Heart left ventricle (tissue), 16 donors: ENCODE results near the gene STK17A. TPM values are rescaled to one million over a fixed set of nuclear protein-coding genes. Genes with fewer than 3 reads are reported as not detected.

Source experiments
- ATAC-seq, 4 donors: fragments of 200-7000 bp; cut with Tn5 transposase; one replicate each; pipeline ENCODE4 v1.9.1; 2020 to 2022; ENCODE audit warnings: moderate library complexity in 4 of 4, mild to moderate bottlenecking in 3 of 4, moderate number of reproducible peaks in 1 of 4
- DNase-seq, 5 donors: peaks; one replicate each; pipeline ENCODE4 v3.0.0-alpha.2; 2020
- H3K27ac ChIP-seq, 12 donors: fragments of 200-600 bp; sonication (generic) in 4 of 12; one replicate each; pipeline versions ENCODE4 v1.5.0 to v1.8.0; 2016 to 2022; ENCODE audit warnings: mild to moderate bottlenecking in 2 of 12
- H3K27me3 ChIP-seq, 9 donors: fragments of 200-600 bp; sonication (generic) in 2 of 9; one replicate each; pipeline versions ENCODE4 v1.5.1 to v1.8.0; 2016 to 2022; ENCODE audit warnings: mild to moderate bottlenecking in 3 of 9
- H3K36me3 ChIP-seq, 9 donors: fragments of 200-600 bp; sonication (generic) in 2 of 9; one replicate each; pipeline versions ENCODE4 v1.5.0 to v1.8.0; 2018 to 2022; ENCODE audit warnings: mild to moderate bottlenecking in 2 of 9
- H3K4me1 ChIP-seq, 12 donors: fragments of 200-600 bp; sonication (generic) in 4 of 12; one replicate each; pipeline versions ENCODE4 v1.5.0 to v1.8.0; 2016 to 2022; ENCODE audit warnings: mild to moderate bottlenecking in 3 of 12
- H3K4me3 ChIP-seq, 12 donors: fragments of 200-600 bp; sonication (generic) in 4 of 12; one replicate each; pipeline versions ENCODE4 v1.5.0 to v1.8.0; 2017 to 2022; ENCODE audit warnings: mild to moderate bottlenecking in 9 of 12, moderate library complexity in 4 of 12
- H3K9me3 ChIP-seq, 12 donors: fragments of 200-600 bp; sonication (generic) in 4 of 12; one replicate each; pipeline versions ENCODE4 v1.5.0 to v1.8.0; 2016 to 2022; ENCODE audit warnings: mild to moderate bottlenecking in 1 of 12
- POLR2A ChIP-seq, 2 donors: fragments of 450-650 bp; IDR thresholded peaks; one replicate each; pipeline ENCODE4 v1.6.1; 2017; ENCODE audit warnings: antibody characterized with exemption in 2 of 2, mild to moderate bottlenecking in 2 of 2, moderate library complexity in 2 of 2
- WGBS, 4 donors: extraction: QIAGEN DNeasy Blood & Tissue Kit in 2 of 4; methylation state at CpG; one replicate each; pipeline versions ENCODE4 v1.1.5 to v1.1.7; 2013 to 2018; 5-methylcytosine and 5-hydroxymethylcytosine counted together
- intact Hi-C, 10 donors: fragments of 100-400 bp; cut with DNase I; formaldehyde crosslinking; loops; one replicate each; pipeline versions ENCODE4 v1.11.1 to v1.14.2; 2022
- polyA plus RNA-seq, 2 donors: library from polyadenylated mRNA; stranded (reverse); fragments of 200-250 nt; gene quantifications; one replicate each; pipeline ENCODE4 v1.2.3, GENCODE V29; 2013
- total RNA-seq, 9 donors: library from RNA; depleted of rRNA in 2 of 9; stranded (reverse); fragments of >200 nt in 2 of 9; fragmentation: NEBNext Ultra II Directional in 3 of 9; extraction: Animal tissue kit (Norgen Biotek cat#: 25700) in 3 of 9; gene quantifications; one replicate each; pipeline versions ENCODE4 v1.1.0 to v1.2.4, GENCODE V29; 2016 to 2023
- TF ChIP-seq, protein P1 (sequence below), 12 donors: fragments of 200-600 bp; sonication (generic) in 4 of 12; IDR thresholded peaks; one replicate each; pipeline versions ENCODE4 v1.5.0 to v1.8.0; 2018 to 2022; ENCODE audit warnings: antibody characterized with exemption in 12 of 12, mild to moderate bottlenecking in 5 of 12
- donor health status: ischemic (EF 13 %, LVEDD 7.1; RV severe dilation, severe dysfunction).
- donor health status: healthy with polysubstance abuse.
- donor health status: DM: no; HTN: yes; CAD: no.
- donor health status: DM: no; HTN: no; CAD: no.
- donor health status: ischemic (EF 25% LVEDD 6.9; RV normal size, moderate dysfunction).
- donor health status: ischemic (EF 25% LVEDD 5.7; RV mildly dilated, moderate dysfunction).
- donor health status: healthy.
- donor health status: DM: yes; HTN: yes; CAD: no.
- donor health status: ischemic (EF 35%, LVEDD 5.7; RV mildly dilated, moderate dysfunction).
- donor health status: nonischemic (EF 11% LVEDD 7.7; RV severe dilation, severe dysfunction).
- donor health status: DM: yes; HTN: yes; CAD: no.
- donor health status: PGD.
- donor health status: ischemic (EF 29% LVEDD 5.4; RV normal size, mild dysfunction).
- donor health status: nonischemic (EF 23%, LVEDD 6.1; RV moderate dilation, normal function).

STK17A gene
- total and polyA plus RNA-seq, 11 donors, result 11.9 to 43.9 (median 25.1) TPM

GRCh38 chr7:43645699-43646226, 62.9 kb downstream of the STK17A start:
- Histone ChIP-seq H3K4me1 (peaks cover 10 to 76% (median 58%) of the 10 kb centered on the region in 12 donors), H3K36me3 (peaks cover 0 to 33% (median 7%) of the 10 kb centered on the region in 9 donors), H3K4me3 (no peak overlapping the region), H3K9me3 (no peaks in the 10 kb centered on the region), H3K27me3 (no peaks in the 10 kb centered on the region), H3K27ac (peak overlapping the region in 11 of 12 donors; percentile 77 to 96 (median 89))
- intact Hi-C loops, result loop anchor here in 4 of 10 donors (5.0 to 10.0 kb wide), 4 partner anchors 49 to 61 kb away; partner anchors contain the start of gene STK17A (in 2 of the 4)
- no peak for TF ChIP-seq POLR2A (IDR thresholded peaks at IDR 0.05)
- TF ChIP-seq, protein P1, sequence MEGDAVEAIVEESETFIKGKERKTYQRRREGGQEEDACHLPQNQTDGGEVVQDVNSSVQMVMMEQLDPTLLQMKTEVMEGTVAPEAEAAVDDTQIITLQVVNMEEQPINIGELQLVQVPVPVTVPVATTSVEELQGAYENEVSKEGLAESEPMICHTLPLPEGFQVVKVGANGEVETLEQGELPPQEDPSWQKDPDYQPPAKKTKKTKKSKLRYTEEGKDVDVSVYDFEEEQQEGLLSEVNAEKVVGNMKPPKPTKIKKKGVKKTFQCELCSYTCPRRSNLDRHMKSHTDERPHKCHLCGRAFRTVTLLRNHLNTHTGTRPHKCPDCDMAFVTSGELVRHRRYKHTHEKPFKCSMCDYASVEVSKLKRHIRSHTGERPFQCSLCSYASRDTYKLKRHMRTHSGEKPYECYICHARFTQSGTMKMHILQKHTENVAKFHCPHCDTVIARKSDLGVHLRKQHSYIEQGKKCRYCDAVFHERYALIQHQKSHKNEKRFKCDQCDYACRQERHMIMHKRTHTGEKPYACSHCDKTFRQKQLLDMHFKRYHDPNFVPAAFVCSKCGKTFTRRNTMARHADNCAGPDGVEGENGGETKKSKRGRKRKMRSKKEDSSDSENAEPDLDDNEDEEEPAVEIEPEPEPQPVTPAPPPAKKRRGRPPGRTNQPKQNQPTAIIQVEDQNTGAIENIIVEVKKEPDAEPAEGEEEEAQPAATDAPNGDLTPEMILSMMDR (IDR thresholded peaks at IDR 0.05), result no peak
- 72 to 91% (median 86%) methylated on average over 3 of the region's 3 CpGs for WGBS, 4 donors
- DNase-seq (no peak), ATAC-seq (no peak)

DNA sequence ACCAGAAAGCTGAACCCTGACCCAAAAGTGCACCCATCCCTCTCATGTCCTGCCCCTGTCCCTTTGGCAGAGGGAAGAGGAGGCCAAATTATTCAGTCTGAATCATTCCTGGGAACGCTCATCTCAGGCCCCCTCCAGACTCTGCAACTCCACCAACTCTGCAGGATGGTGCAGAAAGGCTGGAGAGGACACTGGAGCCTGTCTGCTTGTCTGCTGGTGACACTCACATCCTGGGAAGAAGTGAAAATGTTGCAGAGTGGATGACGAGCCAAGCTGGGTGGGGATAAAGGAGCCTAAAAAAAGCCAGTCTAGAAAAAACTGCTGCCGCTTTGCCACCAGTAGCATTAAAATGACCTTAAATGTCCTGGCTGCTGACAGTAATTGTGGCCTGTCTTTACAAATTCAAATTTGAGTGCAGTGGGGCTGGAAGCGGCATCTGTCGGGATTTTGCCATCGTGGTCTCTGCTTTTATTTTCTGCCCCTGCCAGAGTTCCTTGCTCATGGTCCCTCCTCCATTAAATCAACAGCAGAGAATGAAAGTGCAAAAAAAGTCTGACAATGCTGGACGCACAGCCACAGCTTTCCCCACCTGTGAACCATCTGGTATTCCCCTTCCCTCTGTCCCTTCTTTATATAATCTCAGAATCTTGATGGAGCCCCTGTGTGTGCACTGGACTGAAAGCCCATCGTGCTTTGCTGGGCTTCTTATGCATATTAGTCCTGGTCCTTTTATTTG, 63.9 kb downstream of the STK17A start:
- Histone ChIP-seq H3K27me3 (no peaks in the 10 kb centered on the region), H3K4me3 (peak overlapping the region in 3 of 12 donors; percentile 1 to 27 (median 5)), H3K9me3 (no peaks in the 10 kb centered on the region), H3K4me1 (peaks cover 10 to 80% (median 66%) of the 10 kb centered on the region in 12 donors), H3K36me3 (peaks cover 0 to 25% (median 7%) of the 10 kb centered on the region in 9 donors), H3K27ac (peak overlapping the region; percentile 73 to 96 (median 88))
- DNase-seq, result peak in 1 of 5 donors; percentile 27
- TF ChIP-seq, protein P1 (IDR thresholded peaks at IDR 0.05), result no peak
- TF ChIP-seq POLR2A (IDR thresholded peaks at IDR 0.05), result no peak
- intact Hi-C loops, result loop anchor here in 4 of 10 donors (5.0 to 10.0 kb wide), 4 partner anchors 48 to 62 kb away; partner anchors contain the start of gene STK17A (in 2 of the 4)
- 22 to 35% (median 24%) methylated on average over 8 of the region's 8 CpGs for WGBS, 4 donors
- peak; percentile 11 to 51 (median 28) for ATAC-seq

GRCh38 chr7:43647339-43647672, 64.4 kb downstream of the STK17A start:
- Histone ChIP-seq H3K36me3 (peaks cover 0 to 21% (median 5%) of the 10 kb centered on the region in 9 donors), H3K27me3 (no peaks in the 10 kb centered on the region), H3K4me3 (peak overlapping the region in 3 of 12 donors; percentile 1 to 27 (median 5)), H3K9me3 (no peaks in the 10 kb centered on the region), H3K4me1 (peaks cover 10 to 84% (median 66%) of the 10 kb centered on the region in 12 donors), H3K27ac (peak overlapping the region; percentile 73 to 96 (median 88))
- TF ChIP-seq, protein P1 (IDR thresholded peaks at IDR 0.05), result no peak
- TF ChIP-seq POLR2A (IDR thresholded peaks at IDR 0.05), result no peak
- ATAC-seq (peak in 2 of 4 donors; percentile 28 to 52), DNase-seq (peak in 2 of 5 donors; percentile 33 to 39)
- intact Hi-C loops, result loop anchor here in 4 of 10 donors (5.0 to 10.0 kb wide), 4 partner anchors 47 to 63 kb away; partner anchors contain the start of gene STK17A (in 2 of the 4)
- 27 to 46% (median 30%) methylated on average over 7 of the region's 7 CpGs for WGBS, 4 donors
